NCI-H526 (cell line): ENCODE measurements around the gene SPACA7.

ENCODE experiments used
- DNase-seq, 2 experiments: peaks; one replicate each; lab custom pipeline; 2025; lab: John Stamatoyannopoulos, UW

Gene SPACA7

DNA sequence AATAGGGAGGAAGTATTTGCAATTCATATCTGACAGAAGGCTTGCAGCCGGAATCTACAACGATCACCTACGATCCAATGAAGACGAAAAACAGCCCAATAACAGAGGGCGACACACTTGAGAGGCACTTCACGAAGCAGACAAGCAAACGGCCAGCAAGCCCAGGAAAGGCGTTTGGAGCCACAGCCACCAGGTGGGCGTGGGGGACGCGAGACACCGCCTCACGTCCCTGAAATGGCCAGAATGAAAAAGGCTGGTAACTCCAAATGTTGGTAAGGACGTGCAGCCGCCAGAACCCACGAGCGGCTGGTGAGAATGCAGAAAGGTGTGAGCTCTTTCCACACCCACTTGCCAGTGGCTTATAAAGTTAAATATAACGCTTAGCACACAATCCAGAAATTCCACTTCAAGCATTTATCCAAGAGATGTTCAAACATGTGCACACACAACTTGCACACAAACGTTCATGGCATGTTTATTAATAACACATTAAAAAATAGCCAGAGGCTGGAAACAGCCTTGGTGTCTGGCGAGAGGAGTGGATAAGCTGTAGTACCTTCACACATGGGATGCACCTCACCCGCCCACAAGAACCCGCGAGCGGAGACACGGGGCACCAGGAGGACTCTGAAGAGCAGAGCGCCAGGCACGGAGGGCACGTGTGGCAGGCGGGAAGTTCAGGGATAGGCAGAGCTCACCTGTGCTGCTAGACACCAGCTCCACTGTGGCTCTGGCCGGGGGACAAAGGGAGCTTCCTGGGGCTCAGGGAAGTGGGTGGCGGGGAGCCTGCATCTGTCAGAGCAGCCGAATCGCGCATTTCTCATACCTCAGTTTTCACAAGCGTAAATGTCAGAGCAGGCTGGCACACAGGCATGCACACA is 89.3 kb downstream of the SPACA7 start:
- DNase-seq: no peak

DNA sequence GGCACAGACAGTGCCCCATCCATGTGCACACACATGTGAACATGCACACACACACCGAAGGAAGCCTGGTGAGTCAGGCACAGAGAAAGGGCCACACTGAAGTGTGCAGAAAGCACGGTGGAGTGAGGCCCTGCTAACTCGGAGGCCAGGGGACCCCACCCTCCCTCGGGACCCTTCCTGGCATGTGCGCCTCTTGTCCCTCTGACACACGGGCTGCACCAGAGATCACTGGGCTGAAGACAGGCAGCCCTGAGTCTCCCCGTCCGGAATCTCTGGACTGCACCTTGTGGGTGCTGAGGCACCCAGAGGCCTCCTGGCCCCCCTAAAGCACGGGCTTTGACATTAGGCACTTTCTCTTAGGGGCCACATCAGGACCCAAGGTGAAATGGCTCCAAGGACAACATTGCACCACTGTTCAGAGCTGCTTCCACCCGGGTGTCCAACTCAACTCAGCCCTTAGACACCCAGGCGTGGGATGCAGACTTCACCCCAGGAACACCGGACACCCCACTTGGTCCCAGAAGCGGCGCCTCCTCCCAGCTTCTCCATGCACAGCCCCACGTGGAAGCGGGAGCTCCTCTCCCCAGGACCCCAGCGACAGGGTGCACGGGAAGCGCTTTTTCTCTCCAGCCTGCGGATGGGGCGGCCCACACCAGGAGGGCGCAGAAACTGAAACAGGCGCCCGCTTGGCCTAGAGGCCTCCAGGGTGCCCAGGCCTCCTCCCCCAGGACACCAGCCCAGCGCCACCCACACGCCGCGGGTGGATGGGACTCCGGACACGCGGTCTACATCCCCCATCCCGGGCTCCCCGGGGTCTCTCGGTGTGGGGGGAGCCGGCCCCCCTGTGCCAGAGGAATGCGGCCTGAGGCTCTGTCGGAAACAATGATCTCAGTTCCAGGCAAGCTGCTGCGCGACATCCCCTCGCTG is 90.2 kb downstream of the SPACA7 start:
- DNase-seq: no peak

DNA sequence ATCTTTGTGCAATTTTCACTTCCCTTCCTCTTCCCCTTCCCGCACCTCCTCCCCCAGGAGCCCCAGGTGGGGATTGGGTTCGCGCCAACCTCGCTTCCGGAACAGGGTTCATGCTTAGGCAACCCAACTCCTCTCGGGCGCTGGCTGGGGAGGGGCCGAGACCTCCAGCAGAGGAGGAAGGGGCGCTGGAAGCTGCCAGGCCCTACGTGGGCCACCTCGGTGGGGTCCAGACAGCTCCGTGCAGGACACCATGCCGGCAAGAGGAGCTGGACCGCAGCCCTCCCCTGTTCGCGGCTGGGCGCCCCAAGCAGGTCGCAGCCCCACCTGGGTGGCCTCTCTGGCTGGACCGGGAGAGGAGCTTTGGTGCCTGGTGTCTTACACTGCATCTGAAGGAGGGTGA is 91.1 kb downstream of the SPACA7 start:
- DNase-seq: no peak

DNA sequence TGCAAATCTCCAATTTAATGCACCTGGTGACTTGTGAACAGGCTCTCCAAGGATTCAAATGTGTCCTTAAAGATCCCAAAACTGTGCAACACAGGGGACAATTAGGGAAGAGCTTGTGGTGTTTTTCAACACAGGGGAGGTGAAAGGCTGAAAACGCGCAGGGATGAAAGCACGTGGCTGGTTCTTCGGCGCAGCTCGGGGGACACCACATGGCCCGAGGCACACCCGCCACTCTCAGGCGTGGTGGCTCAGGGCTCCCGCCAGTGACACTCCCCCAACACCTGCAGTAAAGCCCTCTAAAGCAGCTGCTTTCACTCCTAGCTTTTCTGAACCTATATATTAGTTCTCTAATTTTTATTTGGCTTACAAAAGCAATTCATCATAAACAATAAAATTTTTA is 91.9 kb downstream of the SPACA7 start:
- DNase-seq: no peak

DNA sequence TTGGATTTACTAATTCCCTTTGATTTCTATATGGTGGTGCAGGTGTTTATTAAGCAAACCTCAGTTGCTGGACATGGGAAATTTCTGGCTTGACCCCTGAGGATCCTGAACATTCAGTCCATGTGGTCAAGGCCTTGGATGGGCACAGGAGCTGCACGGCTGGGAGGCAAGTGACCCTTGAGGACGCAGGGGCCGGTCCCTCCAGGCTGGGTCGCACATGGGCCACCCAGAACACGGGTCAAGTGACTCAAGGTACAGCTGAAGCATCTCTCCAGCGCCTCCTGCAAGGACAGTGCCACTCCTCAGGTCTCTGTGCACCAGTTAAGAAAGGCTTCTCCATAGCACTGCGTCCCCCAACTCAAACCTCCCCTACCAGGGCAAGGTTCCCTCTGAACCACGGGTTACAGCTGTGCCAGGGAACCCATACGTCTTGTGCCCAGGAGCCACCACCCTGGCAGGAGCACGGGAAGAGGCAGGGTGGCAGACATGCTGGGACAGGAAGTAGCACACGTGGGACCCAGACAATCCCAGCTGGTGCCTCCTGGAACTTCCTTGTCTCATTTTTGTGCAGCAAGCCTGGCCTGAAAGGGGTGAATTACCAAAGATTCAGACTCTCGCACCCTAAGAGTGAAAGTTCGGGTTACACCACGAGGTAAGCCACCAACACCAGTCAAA is 93.1 kb downstream of the SPACA7 start:
- DNase-seq: no peak

DNA sequence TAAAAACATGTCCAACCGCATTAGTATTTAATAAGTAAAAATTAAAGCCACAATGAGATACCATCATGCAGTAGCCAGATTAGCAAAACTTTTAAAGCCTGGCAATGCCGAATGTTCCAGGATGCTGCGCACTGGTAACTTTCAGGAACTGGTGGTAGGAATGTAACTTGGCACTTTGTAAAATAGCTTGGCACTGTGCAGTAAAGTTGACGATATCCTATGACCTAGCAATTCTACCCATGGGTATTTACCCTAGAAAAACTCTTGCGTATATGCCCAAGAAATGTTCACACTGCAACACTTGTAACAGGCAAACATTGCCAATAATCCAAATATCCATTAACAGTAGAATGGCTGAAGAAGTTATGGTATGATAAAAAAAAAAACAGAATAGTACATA is 97.7 kb downstream of the SPACA7 start:
- no peak for DNase-seq

DNA sequence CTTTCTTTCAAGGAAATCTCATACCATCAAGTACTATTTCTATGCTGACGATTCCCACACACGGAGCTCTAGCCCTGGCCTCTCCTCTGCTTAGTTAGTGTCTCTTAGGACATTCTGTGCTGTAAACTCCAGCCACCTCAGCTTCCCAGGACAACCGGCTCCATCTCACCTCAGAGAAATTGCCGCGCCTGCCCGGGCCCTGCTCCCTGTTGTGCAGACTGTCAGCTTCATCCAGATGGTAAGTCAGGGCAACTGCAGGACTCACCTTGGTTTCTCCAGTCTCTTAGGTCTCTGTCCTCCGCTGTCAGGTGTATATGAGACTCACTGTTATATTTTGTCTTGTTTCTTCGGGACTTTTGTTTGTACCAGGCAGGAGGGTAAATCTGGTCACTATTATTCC is 98.7 kb downstream of the SPACA7 start:
- no peak for DNase-seq

DNA sequence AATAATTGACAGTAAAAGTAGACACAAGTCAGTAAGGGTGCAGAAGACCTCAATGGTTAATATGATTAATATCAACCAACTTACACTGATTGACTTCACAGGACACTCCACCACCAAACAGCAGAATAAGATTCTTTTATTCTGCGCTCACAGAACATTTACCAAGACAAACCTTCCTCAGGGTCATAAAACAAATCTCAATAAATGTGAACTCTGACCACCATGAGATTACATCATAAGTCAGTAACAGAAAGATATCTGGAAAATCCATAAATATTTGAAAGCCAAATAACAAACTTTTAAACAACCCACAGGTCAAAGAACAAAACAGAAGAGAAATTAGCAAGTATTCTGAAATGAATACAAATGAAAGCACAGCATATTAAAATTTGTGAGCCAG is 99.7 kb downstream of the SPACA7 start:
- no peak for DNase-seq

DNA sequence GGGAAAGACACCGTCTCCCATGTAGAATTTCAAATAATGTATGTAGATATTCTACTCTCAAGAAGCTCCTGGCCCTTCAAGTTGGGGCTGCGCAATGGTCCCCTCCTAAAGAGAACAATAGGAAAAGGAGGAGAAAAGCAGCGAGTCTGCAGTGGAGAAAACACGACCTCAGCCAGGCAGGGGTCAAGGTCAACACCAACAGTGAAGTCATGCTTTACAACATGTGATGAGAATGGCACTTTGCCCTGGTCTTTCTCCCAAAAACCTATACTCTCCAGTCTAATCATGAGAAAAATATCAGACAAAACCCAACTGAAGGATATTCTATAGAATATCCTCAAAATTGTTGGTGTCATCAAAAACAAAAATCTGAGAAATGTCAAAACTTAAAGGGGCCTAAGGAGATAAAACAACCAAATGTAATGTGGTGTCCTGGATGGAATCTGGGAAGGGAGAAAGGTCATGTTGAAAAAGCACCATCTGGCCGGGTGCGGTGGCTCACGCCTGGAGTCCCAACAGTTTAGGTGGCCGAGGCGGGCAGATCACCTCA is 101.0 kb downstream of the SPACA7 start:
- DNase-seq: no peak

DNA sequence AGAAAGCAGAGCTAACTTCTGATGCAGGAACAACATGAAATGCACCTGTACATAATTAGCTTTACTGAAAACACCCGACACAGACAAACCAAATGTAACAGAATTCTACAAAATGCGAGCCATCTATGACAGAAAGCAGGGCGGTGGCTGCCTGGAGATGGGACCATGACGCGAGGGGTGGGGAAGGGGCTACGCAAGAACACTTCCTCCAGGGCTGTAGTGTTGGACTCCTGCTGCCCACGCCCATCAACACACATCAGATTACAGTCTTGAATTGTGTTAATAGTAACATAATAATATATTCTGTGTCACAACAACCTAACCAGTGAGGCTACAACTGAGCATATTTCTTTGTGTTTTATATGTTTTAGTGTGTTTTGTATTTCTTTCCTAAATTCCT is 103.2 kb downstream of the SPACA7 start:
- no peak for DNase-seq

DNA sequence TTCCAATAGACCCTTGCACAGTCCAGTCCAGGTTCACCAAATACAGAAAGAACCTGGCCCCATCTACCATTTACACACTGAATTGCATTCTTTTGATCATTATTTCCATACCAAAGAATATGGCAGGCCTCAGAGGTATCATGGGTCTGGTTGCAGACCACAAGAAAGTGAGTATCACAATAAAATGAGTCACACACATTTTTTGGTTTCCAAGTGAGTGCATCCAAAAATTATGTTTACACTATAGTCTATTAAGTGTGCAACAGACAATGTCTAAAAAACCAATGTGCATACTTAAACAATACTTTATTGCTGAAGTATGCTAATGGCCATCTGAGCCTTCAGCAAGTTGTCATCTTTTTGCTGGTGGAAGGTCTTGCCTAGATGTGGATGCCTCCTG is 105.3 kb downstream of the SPACA7 start:
- DNase-seq: no peak

DNA sequence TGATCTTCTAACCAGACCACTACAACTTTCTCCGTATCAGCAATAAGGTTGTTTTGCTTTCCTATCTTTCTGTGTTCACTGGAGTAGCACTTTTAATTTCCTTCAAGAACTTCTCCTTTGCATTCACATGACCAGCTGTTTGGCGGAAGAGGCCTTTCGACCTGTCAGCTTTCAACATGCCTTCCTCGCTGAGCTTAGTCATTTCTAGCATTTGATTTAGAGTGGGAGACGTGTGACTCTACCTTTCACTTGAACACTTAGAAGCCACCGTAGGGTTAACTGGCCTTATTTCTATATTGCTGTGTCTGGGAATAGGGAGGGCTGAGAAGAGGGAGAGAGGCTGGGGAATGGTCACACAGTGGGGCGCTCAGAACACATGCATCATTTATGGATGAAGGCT is 107.1 kb downstream of the SPACA7 start:
- DNase-seq: no peak
